HepG2 (cell line): ENCODE measurements around the gene UXS1. TPM values are rescaled to one million over a fixed set of nuclear protein-coding genes. Genes with fewer than 3 reads are reported as not detected.

ENCODE experiments used
- ATAC-seq: fragments of 200-7000 bp; cut with Tn5 transposase; 3 replicates; pipeline ENCODE4 v1.9.1; 2020; ENCODE audit warnings: mild to moderate bottlenecking, moderate library complexity
- BruUV-seq: library from RNA; stranded (reverse); fragments of 400-500 nt; replicated peaks from 2 replicates; lab custom pipeline; 2021; lab: Mats Ljungman, UMichigan
- CTCF ChIA-PET: fragments of 300-600 bp; formaldehyde crosslinking; extraction: SDS; loops from one replicate; lab custom pipeline; 2021; ENCODE audit warnings: low total read pairs, inconsistent platforms, low intra/inter-chr PET ratio; lab: Yijun Ruan, JAX
- POLR2A ChIA-PET: fragments of 350-600 bp; sonication (Branson Sonifier 250); formaldehyde crosslinking; loops from one replicate; lab custom pipeline; 2020; ENCODE audit warnings: antibody characterized with exemption, inconsistent platforms; lab: Yijun Ruan, JAX
- DNase-seq: peaks from one replicate; pipeline ENCODE4 v3.0.0-alpha.2; 2015; ENCODE audit warnings: low spot score
- FAIRE-seq: peaks from 3 replicates; lab custom pipeline; 2011; peaks lifted over from hg19 to GRCh38; lab: Jason Lieb, UNC
- H2AFZ ChIP-seq: one replicate; pipeline ENCODE4 v1.6.1; 2011; ENCODE audit warnings: low read length, inconsistent platforms
- H3K27ac ChIP-seq: fragments of 300-600 bp; 3 replicates; pipeline ENCODE4 v1.8.0; 2011; ENCODE audit warnings: mixed run types, mild to moderate bottlenecking, mixed read lengths, low read length, inconsistent platforms; ENCODE audit not compliant: insufficient read depth; ENCODE audit errors: extremely low read length
- H3K27me3 ChIP-seq, 2 experiments: fragments of 200-600 bp in 1 of 2; 2 replicates in 1 of 2; 3 replicates in 1 of 2; pipeline versions ENCODE4 v1.6.0 to v1.8.0; 2011; ENCODE audit warnings: low read length in 2 of 2, mild to moderate bottlenecking in 2 of 2, moderate library complexity in 2 of 2, inconsistent platforms in 1 of 2; ENCODE audit not compliant: insufficient read depth in 2 of 2, control insufficient read depth in 1 of 2
- H3K36me3 ChIP-seq, 2 experiments: fragments of 200-600 bp in 1 of 2; replicated peaks in 1 of 2; 2 replicates in 1 of 2; 3 replicates in 1 of 2; pipeline versions ENCODE4 v1.5.1 to v1.8.0; 2011; ENCODE audit warnings: low read length in 2 of 2, inconsistent platforms in 1 of 2; ENCODE audit not compliant: insufficient read depth in 2 of 2, control insufficient read depth in 1 of 2
- H3K4me1 ChIP-seq: 2 replicates; pipeline ENCODE4 v1.5.1; 2012; ENCODE audit warnings: low read length, inconsistent platforms; ENCODE audit not compliant: insufficient read depth
- H3K4me2 ChIP-seq: 2 replicates; pipeline ENCODE4 v1.6.0; 2011; ENCODE audit warnings: low read depth, low read length, inconsistent platforms
- H3K4me3 ChIP-seq, 3 experiments: fragments of 200-600 bp in 1 of 3; sonication (generic), shearing (Covaris generic) in 1 of 3; replicated peaks in 1 of 3; 2 replicates each; pipeline ENCODE4 v1.5.1; 2011 to 2016; ENCODE audit warnings: low read length in 3 of 3, inconsistent platforms in 2 of 3, low read depth in 2 of 3, mild to moderate bottlenecking in 2 of 3, control low read depth in 1 of 3, mixed read lengths in 1 of 3; ENCODE audit not compliant: insufficient read depth in 1 of 3
- H3K79me2 ChIP-seq: one replicate; pipeline ENCODE4 v1.6.1; 2011; ENCODE audit warnings: low read length, inconsistent platforms; ENCODE audit not compliant: insufficient read depth
- H3K9ac ChIP-seq: 2 replicates; pipeline ENCODE4 v1.6.0; 2011; ENCODE audit warnings: mild to moderate bottlenecking, low read depth, low read length, inconsistent platforms; ENCODE audit not compliant: insufficient read depth
- H3K9me3 ChIP-seq: 2 replicates; pipeline ENCODE4 v1.5.1; 2012; ENCODE audit warnings: mild to moderate bottlenecking, low read length
- H4K20me1 ChIP-seq: 2 replicates; pipeline ENCODE4 v1.6.0; 2011; ENCODE audit warnings: inconsistent platforms, mild to moderate bottlenecking, low read length, moderate library complexity; ENCODE audit not compliant: insufficient read depth
- CREB1 ChIP-seq, 2 experiments: fragments of 450-650 bp in 1 of 2; IDR thresholded peaks; 2 replicates each; pipeline ENCODE4 v1.6.1; 2016 to 2017; ENCODE audit warnings: control low read depth in 1 of 2, mild to moderate bottlenecking in 1 of 2, missing compliant biosample characterization in 1 of 2, missing genetic modification characterization in 1 of 2
- FLYWCH1 ChIP-seq: sonication (generic); formaldehyde crosslinking; IDR thresholded peaks from 2 replicates; pipeline ENCODE4 v1.8.1; 2023; ENCODE audit warnings: mild to moderate bottlenecking, missing genetic modification reagents
- MTA1 ChIP-seq: sonication (generic); formaldehyde crosslinking; IDR thresholded peaks from 2 replicates; pipeline ENCODE4 v1.4.0; 2020; ENCODE audit warnings: missing genetic modification reagents, mild to moderate bottlenecking, borderline replicate concordance
- NPAS2 ChIP-seq: sonication (generic); formaldehyde crosslinking; IDR thresholded peaks from 2 replicates; pipeline ENCODE4 v1.8.0; 2022; ENCODE audit warnings: mild to moderate bottlenecking, missing genetic modification reagents, borderline replicate concordance
- REL ChIP-seq: sonication (generic); formaldehyde crosslinking; conservative IDR thresholded peaks from 2 replicates; pipeline ENCODE4 v1.8.0; 2022; ENCODE audit warnings: mild to moderate bottlenecking, missing genetic modification reagents, moderate library complexity
- ZBTB42 ChIP-seq: sonication (generic); formaldehyde crosslinking; IDR thresholded peaks from 2 replicates; pipeline ENCODE4 v1.5.0; 2020; ENCODE audit warnings: mild to moderate bottlenecking, missing genetic modification reagents
- ZNF230 ChIP-seq: sonication (generic); formaldehyde crosslinking; IDR thresholded peaks from 2 replicates; pipeline ENCODE4 v1.4.0; 2020; ENCODE audit warnings: mild to moderate bottlenecking, missing genetic modification reagents
- ZNF296 ChIP-seq: sonication (generic); formaldehyde crosslinking; conservative IDR thresholded peaks from 2 replicates; pipeline ENCODE4 v1.5.0; 2020; ENCODE audit warnings: mild to moderate bottlenecking, missing genetic modification reagents
- ZNF674 ChIP-seq: sonication (generic); formaldehyde crosslinking; IDR thresholded peaks from 2 replicates; pipeline ENCODE4 v1.5.0; 2020; ENCODE audit warnings: low read depth, mild to moderate bottlenecking, missing genetic modification reagents
- ZNF768 ChIP-seq: sonication (generic); formaldehyde crosslinking; IDR thresholded peaks from 2 replicates; pipeline ENCODE4 v1.4.0; 2020; ENCODE audit warnings: missing genetic modification reagents
- WGBS: methylation state at CpG from one replicate; pipeline ENCODE4 v1.1.6; 2017; ENCODE audit warnings: low lambda C conversion rate; 5-methylcytosine and 5-hydroxymethylcytosine counted together
- in situ Hi-C: cut with HindIII; loops from 2 replicates; pipeline ENCODE4 v1.10.0; 2017; ENCODE audit warnings: low pct_unique_long_range_greater_than_20kb; ENCODE audit not compliant: extremely low pct_ligation_motif_present
- intact Hi-C: fragments of 100-400 bp; cut with micrococcal nuclease; formaldehyde crosslinking; loops from one replicate; pipeline ENCODE4 v1.10.0; 2022; ENCODE audit not compliant: unreplicated experiment
- polyA plus RNA-seq, 8 experiments: library from polyadenylated mRNA; depleted of rRNA in 3 of 8; stranded (reverse) in 7 of 8; unstranded in 1 of 8; fragments of >200 nt; fragmentation: Illumina TruSeq in 4 of 8; extraction: Trizol in 4 of 8; gene quantifications; 2 replicates each; pipeline versions ENCODE4 v1.2.1 to v1.2.3, GENCODE V29; 2011 to 2016; ENCODE audit warnings: low read depth in 4 of 8, missing spikeins in 1 of 8, mixed read lengths in 1 of 8; ENCODE audit not compliant: insufficient read depth in 1 of 8
- total RNA-seq, 5 experiments: library from RNA; depleted of rRNA; stranded (reverse); fragments of >200 nt; fragmentation: Illumina TruSeq; extraction: Trizol; gene quantifications; 2 replicates each; pipeline ENCODE4 v1.2.3, GENCODE V29; 2016; ENCODE audit warnings: low read depth in 1 of 5

UXS1 gene
- total and polyA plus RNA-seq, 2 of the 13 experiments (the other 11 are each of a cell fraction or from before 2014, with no cell fraction given) = 53.3 to 110 TPM

GRCh38 chr2:106097038-106098000 lies 96.8 kb downstream of the UXS1 start:
- Histone ChIP-seq H3K36me3 (peaks cover 18 to 61% of the 10 kb centered on the region in 2 experiments), H3K9me3 (no peaks in the 10 kb centered on the region), H3K4me2 (no peak overlapping the region), H3K27ac (no peak overlapping the region), H3K9ac (no peak overlapping the region), H3K4me3 (no peak overlapping the region), H3K4me1 (no peaks in the 10 kb centered on the region), H4K20me1 (no peaks in the 10 kb centered on the region), H2AFZ (no peak overlapping the region), H3K79me2 (no peaks in the 10 kb centered on the region), H3K27me3 (no peaks in the 10 kb centered on the region)
- ChIA-PET POLR2A (no interaction called here), CTCF (no interaction called here)
- no peak for ATAC-seq
- 95% methylated on average over 24 of the region's 26 CpGs for WGBS
- intact Hi-C loops (no loop called here), in situ Hi-C loops (no loop called here)
- DNase-seq = no peak
- no TSS peak for BruUV-seq
- FAIRE-seq = no peak
- TF ChIP-seq ZBTB42 = no peak
- TF ChIP-seq NPAS2 (CRISPR knock-in tag) = 0 out of 2 replicates have a peak, but pooled peaks have one; percentile 25
- TF ChIP-seq MTA1 (CRISPR knock-in tag) = 0 out of 2 replicates have a peak, but pooled peaks have one; percentile 43

GRCh38 chr2:106096299-106097037 lies 97.6 kb downstream of the UXS1 start:
- CTCF ChIA-PET = no interaction called here
- H3K36me3 ChIP-seq = peaks cover 18 to 58% of the 10 kb centered on the region in 2 experiments
- TF ChIP-seq FLYWCH1 (CRISPR knock-in tag) (no peak), ZNF674 (CRISPR knock-in tag) (no peak), ZNF296 (no peak), ZNF768 (no peak), ZNF230 (CRISPR knock-in tag) (no peak), REL (CRISPR knock-in tag) (no peak), CREB1 (IDR thresholded peaks at IDR 0.05) (peak; percentile 6; the same call in 1 of the 2 replicates), CREB1 (CRISPR knock-in tag; IDR thresholded peaks at IDR 0.05) (no peak)
- POLR2A ChIA-PET = no interaction called here
- H3K4me3 ChIP-seq = no peak overlapping the region
- no TSS peak for BruUV-seq
- no peaks in the 10 kb centered on the region for H3K79me2 ChIP-seq
- no peaks in the 10 kb centered on the region for H3K27me3 ChIP-seq
- WGBS = 95% methylated on average over 11 of the region's 12 CpGs
- DNase-seq = no peak
- no peak for ATAC-seq
- H3K9me3 ChIP-seq = no peaks in the 10 kb centered on the region
- H3K27ac ChIP-seq = no peak overlapping the region
- H3K4me2 ChIP-seq = no peak overlapping the region
- H3K4me1 ChIP-seq = no peaks in the 10 kb centered on the region
- FAIRE-seq = no peak
- no peak overlapping the region for H2AFZ ChIP-seq
- in situ Hi-C loops (no loop called here), intact Hi-C loops (no loop called here)
- H3K9ac ChIP-seq = no peak overlapping the region
- H4K20me1 ChIP-seq = no peaks in the 10 kb centered on the region
